ENCODE measurements around the gene TM4SF4.
"Not testable (repeated sequence)": the region's sequence is repeated elsewhere in the genome, so short reads cannot be mapped to it uniquely, and the experiment has no call there.

The TM4SF4 gene

GRCh38 chr3:149442851-149443544 is 31.5 kb upstream of the TM4SF4 start:
- H3K27me3 ChIP-seq (ENCODE audit: control insufficient read depth, insufficient read depth, low read length) = no peaks in the 10 kb centered on the region
- no peaks in the 10 kb centered on the region for H3K9me3 ChIP-seq (ENCODE audit: control insufficient read depth, low read length)
- no peak overlapping the region for H3K9ac ChIP-seq (ENCODE audit: low read length)
- H3K4me3 ChIP-seq (ENCODE audit: low read length) = no peak overlapping the region
- no peaks in the 10 kb centered on the region for H3K36me3 ChIP-seq (ENCODE audit: control insufficient read depth, insufficient read depth, low read length)
- peaks cover 27% of the 10 kb centered on the region for H3K4me1 ChIP-seq (ENCODE audit: control insufficient read depth, insufficient read depth, low read length)

DNA sequence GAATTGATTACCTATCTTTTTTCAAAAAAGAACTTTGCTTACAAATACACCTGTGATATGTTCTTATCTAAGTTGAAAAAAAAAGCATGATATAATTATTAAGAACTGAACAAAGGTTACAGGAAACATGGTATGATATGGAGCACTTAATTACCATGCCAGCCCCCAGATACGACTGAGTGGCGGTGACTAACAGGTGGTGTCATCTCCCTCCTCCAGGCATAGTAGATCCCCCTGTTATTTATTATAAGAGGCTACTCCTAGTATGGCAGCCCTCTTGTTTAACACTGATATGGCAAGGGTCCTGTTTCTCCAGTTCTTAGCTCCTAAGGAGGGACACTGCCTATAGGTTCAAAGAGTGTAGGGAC is 31.0 kb upstream of the TM4SF4 start:
- Histone ChIP-seq H3K27me3 (ENCODE audit: control insufficient read depth, insufficient read depth, low read length) (no peaks in the 10 kb centered on the region), H3K36me3 (ENCODE audit: control insufficient read depth, insufficient read depth, low read length) (no peaks in the 10 kb centered on the region), H3K4me3 (ENCODE audit: low read length) (no peak overlapping the region), H3K9ac (ENCODE audit: low read length) (no peak overlapping the region), H3K9me3 (ENCODE audit: control insufficient read depth, low read length) (no peaks in the 10 kb centered on the region), H3K4me1 (ENCODE audit: control insufficient read depth, insufficient read depth, low read length) (peaks cover 27% of the 10 kb centered on the region)

- not testable (repeated sequence) for H3K9ac ChIP-seq (ENCODE audit: low read length); H3K36me3 ChIP-seq (ENCODE audit: control insufficient read depth, insufficient read depth, low read length); H3K4me3 ChIP-seq (ENCODE audit: low read length); H3K27me3 ChIP-seq (ENCODE audit: control insufficient read depth, insufficient read depth, low read length); H3K9me3 ChIP-seq (ENCODE audit: control insufficient read depth, low read length)
- H3K4me1 ChIP-seq (ENCODE audit: control insufficient read depth, insufficient read depth, low read length) = peaks cover 27% of the 10 kb centered on the region
These were observed 29.6 kb upstream of the TM4SF4 start for GRCh38 chr3:149444867-149445266.

GRCh38 chr3:149448331-149448831 is 26.1 kb upstream of the TM4SF4 start:
- H3K9ac ChIP-seq (ENCODE audit: low read length) = no peak overlapping the region
- H3K4me3 ChIP-seq (ENCODE audit: low read length) = no peak overlapping the region
- no peaks in the 10 kb centered on the region for H3K9me3 ChIP-seq (ENCODE audit: control insufficient read depth, low read length)
- peaks cover 7% of the 10 kb centered on the region for H3K4me1 ChIP-seq (ENCODE audit: control insufficient read depth, insufficient read depth, low read length)
- no peaks in the 10 kb centered on the region for H3K27me3 ChIP-seq (ENCODE audit: control insufficient read depth, insufficient read depth, low read length)
- no peaks in the 10 kb centered on the region for H3K36me3 ChIP-seq (ENCODE audit: control insufficient read depth, insufficient read depth, low read length)

DNA sequence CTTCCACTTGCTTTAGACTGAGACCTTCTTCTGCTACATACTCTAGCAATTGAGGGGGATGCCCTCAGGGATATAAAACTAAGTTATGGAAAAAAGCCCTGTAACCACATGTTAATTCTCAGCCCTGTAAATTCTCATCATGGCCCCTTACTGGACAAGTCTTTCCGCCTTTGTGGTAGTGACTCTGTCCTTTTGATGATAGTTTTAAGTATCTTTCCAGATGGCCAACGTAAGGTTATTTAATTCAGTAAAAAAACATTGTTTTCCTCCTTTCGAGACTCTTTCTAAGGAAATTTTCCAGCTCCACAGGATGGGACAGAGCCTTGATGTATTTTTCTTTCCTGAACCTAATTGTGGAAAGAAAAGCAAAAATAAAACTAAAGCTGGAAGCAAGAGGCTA is 25.3 kb upstream of the TM4SF4 start:
- Histone ChIP-seq H3K9ac (ENCODE audit: low read length) (no peak overlapping the region), H3K9me3 (ENCODE audit: control insufficient read depth, low read length) (no peaks in the 10 kb centered on the region), H3K27me3 (ENCODE audit: control insufficient read depth, insufficient read depth, low read length) (no peaks in the 10 kb centered on the region), H3K36me3 (ENCODE audit: control insufficient read depth, insufficient read depth, low read length) (no peaks in the 10 kb centered on the region), H3K4me1 (ENCODE audit: control insufficient read depth, insufficient read depth, low read length) (no peaks in the 10 kb centered on the region), H3K4me3 (ENCODE audit: low read length) (no peak overlapping the region)

- no peaks in the 10 kb centered on the region for H3K9me3 ChIP-seq (ENCODE audit: control insufficient read depth, low read length)
- H3K4me3 ChIP-seq (ENCODE audit: low read length) = no peak overlapping the region
- no peaks in the 10 kb centered on the region for H3K36me3 ChIP-seq (ENCODE audit: control insufficient read depth, insufficient read depth, low read length)
- H3K9ac ChIP-seq (ENCODE audit: low read length) = no peak overlapping the region
- no peaks in the 10 kb centered on the region for H3K4me1 ChIP-seq (ENCODE audit: control insufficient read depth, insufficient read depth, low read length)
- H3K27me3 ChIP-seq (ENCODE audit: control insufficient read depth, insufficient read depth, low read length) = no peaks in the 10 kb centered on the region
These were observed 24.7 kb upstream of the TM4SF4 start for GRCh38 chr3:149449799-149450198.

DNA sequence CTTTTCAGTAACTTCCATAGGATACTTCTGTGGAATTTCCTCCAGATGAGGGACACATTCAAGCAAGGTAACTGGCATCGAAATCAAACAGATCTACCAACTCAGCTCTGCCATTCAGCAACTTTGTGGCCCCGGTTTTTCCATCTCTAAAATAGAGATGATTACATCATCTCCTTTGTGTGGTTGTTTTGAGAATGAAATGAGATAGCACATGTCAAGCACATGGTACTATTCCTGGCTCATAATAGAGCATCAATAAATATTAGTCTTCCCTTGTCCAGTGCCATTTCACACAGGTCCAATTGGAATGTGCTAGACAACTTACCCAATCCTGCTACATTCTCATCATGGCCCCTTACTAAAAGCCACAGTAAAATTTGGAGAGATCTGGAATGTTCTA is 24.2 kb upstream of the TM4SF4 start:
- H3K4me1 ChIP-seq (ENCODE audit: control insufficient read depth, insufficient read depth, low read length) = peaks cover under 1% of the 10 kb centered on the region

DNA sequence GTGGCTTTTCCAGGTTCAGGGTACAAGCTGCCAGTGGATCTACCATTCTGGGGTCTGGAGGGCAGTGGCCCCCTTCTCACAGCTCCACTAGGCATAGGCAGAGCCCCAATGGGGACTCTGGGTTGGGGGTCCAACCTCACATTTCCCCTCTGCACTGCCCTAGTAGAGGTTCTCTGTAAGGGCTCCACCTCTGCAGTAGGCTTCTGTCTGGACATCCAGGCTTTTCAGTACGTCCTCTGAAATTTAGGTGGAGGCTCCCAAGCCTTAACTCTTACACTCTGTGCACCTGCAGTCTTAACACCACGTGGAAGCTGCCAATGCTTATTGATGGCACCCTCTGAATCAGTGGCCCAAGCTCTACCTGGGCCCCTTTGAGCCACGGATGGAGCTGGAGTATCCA is 22.5 kb upstream of the TM4SF4 start:
- Histone ChIP-seq H3K4me1 (ENCODE audit: control insufficient read depth, insufficient read depth, low read length) (peaks cover 5% of the 10 kb centered on the region), H3K27me3 (ENCODE audit: control insufficient read depth, insufficient read depth, low read length) (no peaks in the 10 kb centered on the region), H3K36me3 (ENCODE audit: control insufficient read depth, insufficient read depth, low read length) (no peaks in the 10 kb centered on the region), H3K4me3 (ENCODE audit: low read length) (no peak overlapping the region), H3K9ac (ENCODE audit: low read length) (no peak overlapping the region), H3K9me3 (ENCODE audit: control insufficient read depth, low read length) (no peaks in the 10 kb centered on the region)

More for the DNA sequence above, 24.2 kb upstream of the TM4SF4 start:
- Histone ChIP-seq H3K4me3 (ENCODE audit: low read length) (no peak overlapping the region), H3K9ac (ENCODE audit: low read length) (no peak overlapping the region), H3K27me3 (ENCODE audit: control insufficient read depth, insufficient read depth, low read length) (no peaks in the 10 kb centered on the region), H3K9me3 (ENCODE audit: control insufficient read depth, low read length) (no peaks in the 10 kb centered on the region), H3K36me3 (ENCODE audit: control insufficient read depth, insufficient read depth, low read length) (no peaks in the 10 kb centered on the region)

- H3K4me1 ChIP-seq (ENCODE audit: control insufficient read depth, insufficient read depth, low read length) = peaks cover 5% of the 10 kb centered on the region
- H3K27me3 ChIP-seq (ENCODE audit: control insufficient read depth, insufficient read depth, low read length) = no peaks in the 10 kb centered on the region
- no peaks in the 10 kb centered on the region for H3K9me3 ChIP-seq (ENCODE audit: control insufficient read depth, low read length)
- no peaks in the 10 kb centered on the region for H3K36me3 ChIP-seq (ENCODE audit: control insufficient read depth, insufficient read depth, low read length)
- no peak overlapping the region for H3K9ac ChIP-seq (ENCODE audit: low read length)
- no peak overlapping the region for H3K4me3 ChIP-seq (ENCODE audit: low read length)
These were observed 21.2 kb upstream of the TM4SF4 start for GRCh38 chr3:149453140-149453805.

GRCh38 chr3:149454746-149455145 is 19.8 kb upstream of the TM4SF4 start:
- Histone ChIP-seq H3K27me3 (ENCODE audit: control insufficient read depth, insufficient read depth, low read length) (no peaks in the 10 kb centered on the region), H3K4me1 (ENCODE audit: control insufficient read depth, insufficient read depth, low read length) (peaks cover 9% of the 10 kb centered on the region), H3K36me3 (ENCODE audit: control insufficient read depth, insufficient read depth, low read length) (no peaks in the 10 kb centered on the region), H3K9me3 (ENCODE audit: control insufficient read depth, low read length) (no peaks in the 10 kb centered on the region), H3K9ac (ENCODE audit: low read length) (no peak overlapping the region), H3K4me3 (ENCODE audit: low read length) (no peak overlapping the region)

GRCh38 chr3:149455366-149455765 is 19.1 kb upstream of the TM4SF4 start:
- Histone ChIP-seq H3K27me3 (ENCODE audit: control insufficient read depth, insufficient read depth, low read length) (no peaks in the 10 kb centered on the region), H3K36me3 (ENCODE audit: control insufficient read depth, insufficient read depth, low read length) (no peaks in the 10 kb centered on the region), H3K9ac (ENCODE audit: low read length) (no peak overlapping the region), H3K9me3 (ENCODE audit: control insufficient read depth, low read length) (no peaks in the 10 kb centered on the region), H3K4me3 (ENCODE audit: low read length) (no peak overlapping the region), H3K4me1 (ENCODE audit: control insufficient read depth, insufficient read depth, low read length) (peaks cover 9% of the 10 kb centered on the region)

DNA sequence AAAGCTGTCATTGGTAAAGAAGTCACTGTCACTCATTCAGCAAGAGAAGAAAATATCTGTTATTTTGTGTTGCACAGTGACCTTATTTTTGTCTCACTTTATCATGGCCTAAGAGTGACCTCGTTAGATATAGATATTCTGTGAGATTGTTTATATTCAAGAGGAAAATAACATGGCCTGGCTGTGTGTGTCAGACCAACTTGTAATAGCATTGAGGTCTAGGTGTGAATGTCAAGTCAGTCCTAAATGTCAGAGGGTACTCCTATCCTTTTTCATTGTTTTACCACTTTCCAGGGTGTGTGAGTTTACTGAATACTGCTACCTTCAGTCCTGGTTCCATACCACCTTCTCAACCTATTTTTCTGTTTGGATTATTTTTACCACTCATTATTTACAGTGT is 18.5 kb upstream of the TM4SF4 start:
- H3K4me3 ChIP-seq (ENCODE audit: low read length) = no peak overlapping the region
- no peaks in the 10 kb centered on the region for H3K36me3 ChIP-seq (ENCODE audit: control insufficient read depth, insufficient read depth, low read length)
- H3K4me1 ChIP-seq (ENCODE audit: control insufficient read depth, insufficient read depth, low read length) = peaks cover 13% of the 10 kb centered on the region
- no peaks in the 10 kb centered on the region for H3K27me3 ChIP-seq (ENCODE audit: control insufficient read depth, insufficient read depth, low read length)
- no peak overlapping the region for H3K9ac ChIP-seq (ENCODE audit: low read length)
- no peaks in the 10 kb centered on the region for H3K9me3 ChIP-seq (ENCODE audit: control insufficient read depth, low read length)

Data from mucosa of stomach (tissue), 1 donor.